WTC11 (cell line): ENCODE measurements around the gene ADCY3.

Experiments
- ATF2 ChIP-seq: sonication (generic); formaldehyde crosslinking; IDR thresholded peaks from 2 replicates; pipeline ENCODE4 v1.8.1; 2022; ENCODE audit warnings: low read depth, missing genetic modification reagents, borderline replicate concordance
- ATF3 ChIP-seq: sonication (generic); formaldehyde crosslinking; conservative IDR thresholded peaks from 2 replicates; pipeline ENCODE4 v1.8.1; 2022; ENCODE audit warnings: mild to moderate bottlenecking, missing genetic modification reagents
- CDX4 ChIP-seq: fragments of 250-450 bp; sonication (Bioruptor Pico); IDR thresholded peaks from 2 replicates; pipeline ENCODE4 v1.9.0; 2021; ENCODE audit warnings: moderate library complexity, mild to moderate bottlenecking, inconsistent platforms, borderline replicate concordance
- CREB1 ChIP-seq: sonication (generic); formaldehyde crosslinking; IDR thresholded peaks from 2 replicates; pipeline ENCODE4 v1.8.0; 2023; ENCODE audit warnings: mild to moderate bottlenecking, missing genetic modification reagents
- CREM ChIP-seq: sonication (generic); formaldehyde crosslinking; IDR thresholded peaks from 2 replicates; pipeline ENCODE4 v1.8.1; 2022; ENCODE audit warnings: mild to moderate bottlenecking, missing genetic modification reagents, moderate library complexity
- CTCF ChIP-seq: fragments of 200-600 bp; IDR thresholded peaks from 2 replicates; pipeline ENCODE4 v1.8.0; 2022; ENCODE audit warnings: antibody characterized with exemption
- IRF1 ChIP-seq: sonication (generic); formaldehyde crosslinking; IDR thresholded peaks from 2 replicates; pipeline ENCODE4 v1.8.0; 2023; ENCODE audit warnings: missing genetic modification reagents
- MAX ChIP-seq: sonication (generic); formaldehyde crosslinking; IDR thresholded peaks from 2 replicates; pipeline ENCODE4 v1.8.0; 2022; ENCODE audit warnings: mild to moderate bottlenecking, missing genetic modification reagents
- PRDM15 ChIP-seq: sonication (generic); formaldehyde crosslinking; IDR thresholded peaks from 2 replicates; pipeline ENCODE4 v1.8.0; 2022; ENCODE audit warnings: missing genetic modification reagents
- SMAD3 ChIP-seq: sonication (generic); formaldehyde crosslinking; IDR thresholded peaks from 2 replicates; pipeline ENCODE4 v1.8.0; 2022; ENCODE audit warnings: missing genetic modification reagents, mild to moderate bottlenecking, borderline replicate concordance
- SP1 ChIP-seq: sonication (generic); formaldehyde crosslinking; conservative IDR thresholded peaks from 2 replicates; pipeline ENCODE4 v1.8.1; 2022; ENCODE audit warnings: missing genetic modification reagents
- ZMAT4 ChIP-seq: fragments of 250-450 bp; sonication (Bioruptor Pico); IDR thresholded peaks from 2 replicates; pipeline ENCODE4 v1.9.0; 2021; ENCODE audit warnings: mild to moderate bottlenecking

GRCh38 chr2:24930768-24931167 is 10.7 kb upstream of the ADCY3 start:
- TF ChIP-seq CTCF, result no peak
- TF ChIP-seq IRF1 (CRISPR knock-in tag), result no peak
- no peak for TF ChIP-seq ATF2 (CRISPR knock-in tag)
- no peak for TF ChIP-seq SP1
- TF ChIP-seq CREM (CRISPR knock-in tag), result no peak
- no peak for TF ChIP-seq MAX (CRISPR knock-in tag)
- no peak for TF ChIP-seq CREB1
- TF ChIP-seq SMAD3, result no peak
- TF ChIP-seq ZMAT4 (CRISPR knock-in tag), result no peak
- TF ChIP-seq ATF3, result no peak
- TF ChIP-seq PRDM15 (CRISPR knock-in tag), result no peak
- TF ChIP-seq CDX4 (CRISPR knock-in tag), result no peak
